ENCODE results near the gene MS4A18.

The MS4A18 gene

DNA sequence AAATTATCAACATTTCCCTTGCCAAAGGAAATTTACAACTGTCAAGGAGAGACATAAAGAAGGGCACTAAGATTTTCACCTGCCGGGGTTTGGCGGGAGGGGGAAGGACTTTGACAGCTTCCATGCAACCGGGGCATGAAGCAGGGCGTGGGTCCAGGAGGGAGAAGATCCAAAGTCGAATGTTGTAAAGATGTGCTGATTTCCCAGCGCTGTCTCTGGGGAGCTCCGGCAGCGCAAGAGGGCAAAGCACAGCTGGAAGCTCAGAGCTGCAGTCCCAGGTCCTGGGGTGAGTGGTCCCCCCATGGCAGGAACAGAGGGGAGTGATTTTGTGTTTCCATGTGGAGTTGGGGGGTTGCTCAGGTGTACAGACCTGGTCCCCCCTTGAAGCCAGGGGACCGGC lies 60.6 kb downstream of the MS4A18 start, which contains the start of gene MS4A10:
Gene MS4A10 (plus strand): TSS at position 198 of the 400 bp plus-strand sequence. CDS start 5,003 bp downstream, outside the sequence.
- no peak for DNase-seq (ENCODE audit: low read depth)
- TF ChIP-seq, protein P1, sequence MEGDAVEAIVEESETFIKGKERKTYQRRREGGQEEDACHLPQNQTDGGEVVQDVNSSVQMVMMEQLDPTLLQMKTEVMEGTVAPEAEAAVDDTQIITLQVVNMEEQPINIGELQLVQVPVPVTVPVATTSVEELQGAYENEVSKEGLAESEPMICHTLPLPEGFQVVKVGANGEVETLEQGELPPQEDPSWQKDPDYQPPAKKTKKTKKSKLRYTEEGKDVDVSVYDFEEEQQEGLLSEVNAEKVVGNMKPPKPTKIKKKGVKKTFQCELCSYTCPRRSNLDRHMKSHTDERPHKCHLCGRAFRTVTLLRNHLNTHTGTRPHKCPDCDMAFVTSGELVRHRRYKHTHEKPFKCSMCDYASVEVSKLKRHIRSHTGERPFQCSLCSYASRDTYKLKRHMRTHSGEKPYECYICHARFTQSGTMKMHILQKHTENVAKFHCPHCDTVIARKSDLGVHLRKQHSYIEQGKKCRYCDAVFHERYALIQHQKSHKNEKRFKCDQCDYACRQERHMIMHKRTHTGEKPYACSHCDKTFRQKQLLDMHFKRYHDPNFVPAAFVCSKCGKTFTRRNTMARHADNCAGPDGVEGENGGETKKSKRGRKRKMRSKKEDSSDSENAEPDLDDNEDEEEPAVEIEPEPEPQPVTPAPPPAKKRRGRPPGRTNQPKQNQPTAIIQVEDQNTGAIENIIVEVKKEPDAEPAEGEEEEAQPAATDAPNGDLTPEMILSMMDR (IDR thresholded peaks at IDR 0.05; ENCODE audit: low read length, missing control alignments) = no peak
- no peak within 1 kb of the TSS for H3K4me3 ChIP-seq (replicated peaks; ENCODE audit: low read depth, low read length)

DNA sequence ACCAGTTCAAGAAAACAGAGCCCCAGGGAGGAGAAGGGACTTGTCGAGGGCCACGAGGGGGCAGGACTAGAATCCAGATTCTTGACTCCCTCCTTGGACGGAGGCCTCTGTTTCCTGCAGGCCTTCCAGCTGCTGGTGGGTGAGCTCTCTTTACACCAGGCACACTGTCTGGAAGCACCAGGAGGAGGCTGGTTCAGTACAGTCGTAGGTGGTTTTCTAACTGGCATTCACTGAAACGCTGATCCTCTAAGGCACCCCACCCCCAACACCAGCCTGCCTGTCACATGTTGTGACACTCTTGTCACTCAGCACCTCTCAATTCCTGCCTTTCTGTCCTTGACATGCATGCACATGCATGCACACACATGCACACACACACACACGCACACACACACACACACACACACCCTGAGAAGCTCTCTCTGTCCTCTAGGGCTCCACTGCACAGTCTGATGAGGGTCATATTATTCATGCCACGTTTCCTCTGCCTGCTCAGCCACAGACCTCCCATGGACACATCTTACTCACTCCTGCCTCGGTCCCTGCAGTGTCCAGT lies 61.4 kb downstream of the MS4A18 start:
- TF ChIP-seq, protein P1 (IDR thresholded peaks at IDR 0.05; ENCODE audit: low read length, missing control alignments) = no peak
- peak; percentile 46 for DNase-seq (ENCODE audit: low read depth)
- no peak overlapping the region for H3K4me3 ChIP-seq (replicated peaks; ENCODE audit: low read depth, low read length)

DNA sequence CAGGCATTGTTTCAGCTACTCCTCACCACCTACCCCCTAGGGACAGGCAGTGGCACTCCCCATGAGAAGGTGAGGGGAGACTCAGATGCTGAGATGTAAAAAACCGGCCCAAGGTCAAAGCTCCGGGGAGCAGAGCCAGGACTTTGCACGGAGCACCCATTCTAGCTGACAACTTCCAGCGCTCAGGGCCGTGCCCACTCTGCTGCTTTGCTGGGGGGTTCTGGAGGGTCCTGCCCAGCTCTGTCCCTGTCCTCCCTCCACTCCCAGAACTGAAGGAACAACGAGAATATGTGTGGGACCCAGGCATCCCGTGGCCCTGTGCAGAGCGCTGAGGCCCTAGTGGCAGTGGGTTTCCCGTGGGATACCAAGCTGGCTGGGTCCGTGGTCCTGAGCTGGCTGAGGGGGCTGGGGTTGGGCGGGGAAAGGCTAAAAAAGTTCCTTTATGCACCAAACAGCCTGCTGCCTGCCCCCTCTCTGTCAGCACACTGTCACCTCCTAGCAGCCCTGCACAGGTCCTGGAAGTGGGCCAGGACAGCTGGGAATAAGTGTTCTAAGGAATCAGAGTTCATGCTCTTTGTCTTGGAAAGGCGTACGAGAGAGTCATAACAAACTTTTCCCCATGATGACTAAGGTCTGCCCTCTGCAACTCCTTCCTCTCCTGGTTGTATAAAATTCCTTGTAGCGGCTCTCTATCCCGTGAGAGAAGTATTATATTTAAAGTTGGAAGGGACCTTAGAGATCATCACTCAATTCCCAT lies 62.5 kb downstream of the MS4A18 start:
- H3K4me3 ChIP-seq (replicated peaks; ENCODE audit: low read depth, low read length) = no peak overlapping the region
- TF ChIP-seq, protein P1 (IDR thresholded peaks at IDR 0.05; ENCODE audit: low read length, missing control alignments) = no peak
- peak; percentile 93 for DNase-seq (ENCODE audit: low read depth)

DNA sequence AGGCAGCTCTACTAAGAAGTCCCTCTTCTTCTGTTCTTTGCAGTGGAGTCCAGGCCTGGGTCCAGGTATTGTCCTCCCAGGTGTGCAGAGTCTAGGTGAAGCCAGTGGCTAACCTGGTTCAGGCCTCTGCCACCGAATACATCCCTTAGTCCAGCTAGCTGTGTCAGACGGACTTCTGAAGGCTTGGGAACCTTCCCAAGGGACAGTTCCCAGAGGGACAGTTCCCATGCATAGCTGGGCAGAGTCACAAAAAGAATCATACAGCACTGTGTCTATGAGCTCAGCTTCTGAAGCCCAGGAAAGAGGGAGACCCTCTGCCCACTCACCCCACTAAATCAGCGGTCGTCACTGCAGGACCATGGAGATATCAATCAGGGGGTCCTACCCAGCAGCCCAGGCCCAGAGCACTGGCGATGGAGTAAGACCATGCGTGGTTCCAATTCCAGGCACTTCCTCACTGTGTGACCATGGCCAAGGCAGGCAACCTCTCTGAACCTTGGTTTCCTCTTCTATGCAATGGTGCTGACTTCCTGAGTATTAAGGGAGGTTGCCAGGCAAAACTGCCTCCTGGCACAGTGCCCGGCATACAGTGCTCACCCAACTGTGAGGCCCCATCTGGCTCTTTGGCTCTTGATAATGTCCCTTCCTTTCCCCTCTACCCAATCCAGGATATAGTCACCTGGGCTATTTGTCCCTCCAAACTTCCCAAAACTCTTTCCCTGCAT lies 64.0 kb downstream of the MS4A18 start:
- TF ChIP-seq, protein P1 (IDR thresholded peaks at IDR 0.05; ENCODE audit: low read length, missing control alignments) = no peak
- peak; percentile 54 for DNase-seq (ENCODE audit: low read depth)
- H3K4me3 ChIP-seq (replicated peaks; ENCODE audit: low read depth, low read length) = no peak overlapping the region

DNA sequence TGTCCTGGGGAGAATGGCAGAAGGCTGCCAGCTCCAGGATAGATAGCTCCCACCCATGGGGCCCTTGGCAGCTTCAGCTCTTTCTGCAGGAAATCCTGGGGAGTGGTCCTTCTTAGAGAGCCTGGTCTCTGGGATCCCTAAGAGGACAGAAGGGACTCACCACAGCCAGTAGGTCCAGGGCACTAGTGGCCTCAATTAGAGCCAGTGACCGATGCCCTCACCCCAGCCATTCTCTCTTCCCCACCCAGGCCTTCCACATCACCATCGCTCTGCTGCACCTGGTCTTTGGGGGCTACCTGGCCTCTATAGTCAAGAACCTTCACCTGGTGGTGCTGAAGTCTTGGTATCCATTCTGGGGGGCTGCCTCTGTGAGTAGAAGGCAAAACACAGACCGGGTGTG lies 66.2 kb downstream of the MS4A18 start:
- no peak for DNase-seq (ENCODE audit: low read depth)
- TF ChIP-seq, protein P1 (IDR thresholded peaks at IDR 0.05; ENCODE audit: low read length, missing control alignments) = no peak
- H3K4me3 ChIP-seq (replicated peaks; ENCODE audit: low read depth, low read length) = no peak overlapping the region

DNA sequence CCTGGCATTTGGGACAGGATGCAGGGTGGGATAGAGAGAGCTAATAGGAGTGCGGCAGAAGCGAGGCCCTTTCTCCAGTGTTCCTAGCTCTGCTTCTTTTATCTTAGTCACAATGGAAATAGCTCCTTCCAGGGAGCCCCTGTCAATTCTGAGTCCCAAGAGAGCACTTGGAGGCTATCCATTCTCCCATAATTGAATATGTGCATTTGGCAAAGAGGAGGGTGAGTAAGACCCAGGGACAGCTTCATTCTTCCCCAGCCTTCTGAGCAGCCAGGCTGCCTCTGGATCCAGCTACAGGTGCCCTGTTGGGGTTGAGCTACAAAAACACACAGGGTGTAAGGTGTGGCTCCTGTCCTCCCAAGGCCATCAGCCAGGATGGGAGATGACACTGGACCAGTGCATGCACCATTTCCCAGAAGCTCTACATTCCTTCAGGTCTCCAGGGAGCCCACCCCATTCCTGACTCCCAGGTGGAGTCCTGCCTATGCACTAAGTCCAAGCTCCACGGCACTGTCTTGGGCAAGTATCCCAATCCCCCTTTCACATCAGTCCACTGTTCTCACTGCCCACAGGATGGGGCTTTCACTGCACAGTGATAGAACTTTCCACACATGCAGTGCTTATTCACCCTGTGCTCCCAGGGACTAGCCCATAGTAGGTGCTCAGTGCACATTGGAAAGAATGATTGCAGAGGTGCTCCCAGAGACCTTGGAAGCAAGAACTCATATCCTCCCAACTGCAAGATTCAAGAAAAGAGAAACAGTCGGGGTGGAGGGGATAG lies 66.8 kb downstream of the MS4A18 start:
- TF ChIP-seq, protein P1 (IDR thresholded peaks at IDR 0.05; ENCODE audit: low read length, missing control alignments) = no peak
- H3K4me3 ChIP-seq (replicated peaks; ENCODE audit: low read depth, low read length) = no peak overlapping the region
- no peak for DNase-seq (ENCODE audit: low read depth)
